ENCODE results near the gene AKR1E2. TPM values are rescaled to one million over a fixed set of nuclear protein-coding genes. Genes with fewer than 3 reads are reported as not detected.

AKR1E2 gene
- total RNA-seq (5.8 TPM), polyA plus RNA-seq (ENCODE audit: insufficient read depth, low read depth, low replicate concordance) (1.8 TPM)
- long read RNA-seq, donor 1: 0 reads
- long read RNA-seq, donor 2: 0 reads
- long read RNA-seq, donor 3: 0 reads
- long read RNA-seq, donor 4, partial matches to known transcripts: 0 of 1 reads
- long read RNA-seq, donor 4, other reads (novel, unspliced or antisense): 0 of 1 reads
- long read RNA-seq, donor 5: 0 reads
- long read RNA-seq, donor 6: 0 reads
- long read RNA-seq, donor 7, partial matches to known transcripts: 0 of 2 reads
- long read RNA-seq, donor 7, other reads (novel, unspliced or antisense): 2 of 2 reads
- long read RNA-seq, donor 8: 0 reads
- long read RNA-seq, donor 9: 0 reads
- long read RNA-seq, donor 10: 0 reads

DNA sequence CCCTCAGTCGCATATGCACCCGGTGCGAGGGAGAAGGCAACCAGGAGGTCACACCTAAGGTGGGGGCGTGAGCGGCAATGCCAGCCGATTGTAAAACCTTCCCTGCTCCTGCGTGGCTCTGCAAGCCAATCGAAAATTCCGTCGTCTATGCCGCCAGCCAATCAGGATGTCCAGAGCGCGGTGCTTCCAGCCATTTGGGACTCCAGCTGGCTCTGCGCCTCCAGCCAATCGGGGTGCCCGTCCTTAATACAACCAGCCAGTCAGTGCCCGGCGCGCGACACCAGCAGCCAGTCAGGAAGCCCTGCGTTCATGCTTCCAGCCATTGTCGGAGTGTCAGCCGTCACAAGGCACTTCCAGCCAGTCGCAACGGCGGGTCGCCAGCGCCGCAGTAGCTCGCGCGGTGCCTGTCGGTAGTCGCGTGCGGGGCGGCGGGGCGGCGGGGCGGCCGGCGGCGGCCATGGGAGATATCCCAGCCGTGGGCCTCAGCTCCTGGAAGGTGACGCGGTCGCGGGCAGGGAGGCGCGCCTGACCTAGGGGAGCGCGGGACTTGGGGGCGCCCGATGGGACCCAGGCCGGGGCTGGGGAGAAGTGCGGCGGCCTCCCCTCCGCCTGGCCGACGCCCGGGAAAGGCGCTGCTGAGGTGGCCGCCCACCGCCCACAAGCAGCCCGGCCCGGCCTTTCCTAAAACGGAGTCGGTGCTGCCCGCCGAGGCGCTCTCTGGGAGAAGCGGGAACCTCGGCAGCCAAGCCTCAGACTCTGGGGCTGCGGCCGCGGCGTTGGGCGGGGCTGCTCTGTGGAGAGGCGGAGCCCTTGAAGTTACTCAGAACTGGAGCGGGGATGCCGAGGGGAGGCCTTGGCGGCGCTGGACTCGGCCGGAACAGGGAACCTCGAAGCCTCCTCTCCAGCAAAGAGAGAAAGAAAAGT, at the start of gene AKR1E2:
Gene AKR1E2, plus strand, starts transcription at position 340 of the 924 bp plus-strand sequence. Its CDS starts 118 bp downstream, at position 458.
- Histone ChIP-seq H3K4me3 (ENCODE audit: low read length in 3 of 3) (peak within 1 kb of the TSS; percentile 32 to 44 (median 39)), H3K4me1 (ENCODE audit: control insufficient read depth in 2 of 3, insufficient read depth in 2 of 3, low read depth in 1 of 3, low read length in 3 of 3) (no peaks in the 10 kb centered on the region), H3K36me3 (ENCODE audit: control insufficient read depth in 2 of 3, insufficient read depth in 3 of 3, low read length in 3 of 3) (no peaks in the 10 kb centered on the region), H3K9ac (ENCODE audit: low read length in 3 of 3) (peak within 1 kb of the TSS in 1 of 3 donors; percentile 8), H3K9me3 (ENCODE audit: control insufficient read depth in 2 of 3, insufficient read depth in 1 of 3, low read length in 3 of 3) (no peaks in the 10 kb centered on the region), H3K27me3 (ENCODE audit: control insufficient read depth, insufficient read depth, low read length) (no peaks in the 10 kb centered on the region), H3K27ac (ENCODE audit: low read depth in 2 of 2, low read length in 2 of 2) (peak within 1 kb of the TSS; percentile 68 to 72)
- FAIRE-seq: no peak
- peak; percentile 86 to 96 (median 93) for DNase-seq
- intact Hi-C loops (cut with DNase I): no loop called here
- TF ChIP-seq, protein P1, sequence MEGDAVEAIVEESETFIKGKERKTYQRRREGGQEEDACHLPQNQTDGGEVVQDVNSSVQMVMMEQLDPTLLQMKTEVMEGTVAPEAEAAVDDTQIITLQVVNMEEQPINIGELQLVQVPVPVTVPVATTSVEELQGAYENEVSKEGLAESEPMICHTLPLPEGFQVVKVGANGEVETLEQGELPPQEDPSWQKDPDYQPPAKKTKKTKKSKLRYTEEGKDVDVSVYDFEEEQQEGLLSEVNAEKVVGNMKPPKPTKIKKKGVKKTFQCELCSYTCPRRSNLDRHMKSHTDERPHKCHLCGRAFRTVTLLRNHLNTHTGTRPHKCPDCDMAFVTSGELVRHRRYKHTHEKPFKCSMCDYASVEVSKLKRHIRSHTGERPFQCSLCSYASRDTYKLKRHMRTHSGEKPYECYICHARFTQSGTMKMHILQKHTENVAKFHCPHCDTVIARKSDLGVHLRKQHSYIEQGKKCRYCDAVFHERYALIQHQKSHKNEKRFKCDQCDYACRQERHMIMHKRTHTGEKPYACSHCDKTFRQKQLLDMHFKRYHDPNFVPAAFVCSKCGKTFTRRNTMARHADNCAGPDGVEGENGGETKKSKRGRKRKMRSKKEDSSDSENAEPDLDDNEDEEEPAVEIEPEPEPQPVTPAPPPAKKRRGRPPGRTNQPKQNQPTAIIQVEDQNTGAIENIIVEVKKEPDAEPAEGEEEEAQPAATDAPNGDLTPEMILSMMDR (IDR thresholded peaks at IDR 0.05; ENCODE audit: borderline replicate concordance, extremely low read depth, insufficient read depth): no peak

DNA sequence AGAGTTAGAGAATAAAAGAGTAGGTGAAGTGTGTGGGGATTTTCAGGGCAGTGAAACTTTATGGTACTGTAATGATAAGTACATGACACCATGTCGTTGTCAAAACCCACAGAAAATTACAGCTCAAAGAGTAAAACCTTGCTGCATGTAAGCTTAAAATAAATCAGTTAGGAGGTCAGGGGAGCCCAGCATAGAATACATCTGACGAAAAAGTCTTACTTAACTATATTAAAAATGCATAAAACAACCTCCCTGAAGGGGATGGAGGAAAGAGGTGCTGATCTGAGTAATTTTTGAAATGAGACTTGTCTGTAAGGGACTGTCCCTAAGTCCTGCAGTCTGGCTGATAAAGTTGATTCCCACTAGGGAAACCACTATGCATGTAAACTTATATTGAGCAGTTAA, 49.8 kb upstream of the AKR1E2 start:
- TF ChIP-seq, protein P1 (IDR thresholded peaks at IDR 0.05; ENCODE audit: borderline replicate concordance, extremely low read depth, insufficient read depth): no peak
- no peaks in the 10 kb centered on the region for H3K27me3 ChIP-seq (ENCODE audit: control insufficient read depth, insufficient read depth, low read length)
- DNase-seq (no peak), FAIRE-seq (no peak)
- intact Hi-C loops (cut with DNase I): no loop called here
- no peak overlapping the region for H3K4me3 ChIP-seq (ENCODE audit: low read length in 3 of 3)
- no peaks in the 10 kb centered on the region for H3K36me3 ChIP-seq (ENCODE audit: control insufficient read depth in 2 of 3, insufficient read depth in 3 of 3, low read length in 3 of 3)
- H3K9me3 ChIP-seq (ENCODE audit: control insufficient read depth in 2 of 3, insufficient read depth in 1 of 3, low read length in 3 of 3): no peaks in the 10 kb centered on the region
- no peak overlapping the region for H3K27ac ChIP-seq (ENCODE audit: low read depth in 2 of 2, low read length in 2 of 2)
- H3K9ac ChIP-seq (ENCODE audit: low read length in 3 of 3): no peak overlapping the region
- no peaks in the 10 kb centered on the region for H3K4me1 ChIP-seq (ENCODE audit: control insufficient read depth in 2 of 3, insufficient read depth in 2 of 3, low read depth in 1 of 3, low read length in 3 of 3)

DNA sequence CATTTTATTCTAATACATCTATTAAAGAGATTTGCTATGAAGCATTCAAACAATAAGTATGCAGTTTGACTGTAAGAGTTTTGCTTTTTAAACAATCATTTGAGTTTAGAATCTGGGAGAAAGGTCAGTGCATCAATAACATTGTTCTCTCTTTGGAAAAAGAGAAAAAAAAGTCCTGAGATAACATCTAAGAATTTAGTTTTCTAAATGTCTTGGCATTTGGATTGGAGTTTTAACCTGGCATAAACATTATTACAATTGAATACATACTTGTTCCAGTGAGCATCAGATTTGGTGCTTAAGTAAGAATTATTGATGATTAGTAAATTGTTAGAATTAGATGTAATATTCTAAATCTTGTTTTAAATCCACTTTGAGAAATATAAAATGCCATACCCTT, 47.2 kb upstream of the AKR1E2 start:
- no peak for FAIRE-seq
- no peak overlapping the region for H3K9ac ChIP-seq (ENCODE audit: low read length in 3 of 3)
- no peak for DNase-seq

More for the DNA sequence above, 47.2 kb upstream of the AKR1E2 start:
- intact Hi-C loops (cut with DNase I): no loop called here
- Histone ChIP-seq H3K36me3 (ENCODE audit: control insufficient read depth in 2 of 3, insufficient read depth in 3 of 3, low read length in 3 of 3) (no peaks in the 10 kb centered on the region), H3K4me3 (ENCODE audit: low read length in 3 of 3) (no peak overlapping the region), H3K27ac (ENCODE audit: low read depth in 2 of 2, low read length in 2 of 2) (no peak overlapping the region), H3K9me3 (ENCODE audit: control insufficient read depth in 2 of 3, insufficient read depth in 1 of 3, low read length in 3 of 3) (no peaks in the 10 kb centered on the region), H3K4me1 (ENCODE audit: control insufficient read depth in 2 of 3, insufficient read depth in 2 of 3, low read depth in 1 of 3, low read length in 3 of 3) (no peaks in the 10 kb centered on the region), H3K27me3 (ENCODE audit: control insufficient read depth, insufficient read depth, low read length) (no peaks in the 10 kb centered on the region)
- TF ChIP-seq, protein P1 (IDR thresholded peaks at IDR 0.05; ENCODE audit: borderline replicate concordance, extremely low read depth, insufficient read depth): no peak
